ENCODE data around the gene EXPH5. TPM values are rescaled to one million over a fixed set of nuclear protein-coding genes. Genes with fewer than 3 reads are reported as not detected.

EXPH5 gene
- total and polyA plus RNA-seq, 2 donors (not counting 3 experiments of a cell fraction or from before 2014, with no cell fraction given): 0.03 to 0.09 TPM

- ChIA-PET POLR2A (no interaction called here), CTCF (interaction anchor here (0.8 kb wide), 1 partner anchor 36 kb away, joined by 3 read pairs; no protein-coding TSS in a partner anchor)
- H3K9ac ChIP-seq (replicated peaks; ENCODE audit: extremely low read depth, insufficient read depth, low read length): no peak overlapping the region
- H3K4me2 ChIP-seq (ENCODE audit: insufficient read depth, low read length): no peak overlapping the region
- H3K27ac ChIP-seq (ENCODE audit: insufficient read depth, low read depth, low read length): no peak overlapping the region
- no peak overlapping the region for H3K4me3 ChIP-seq (replicated peaks in 1 of 3; ENCODE audit: insufficient read depth in 1 of 3, low read depth in 1 of 3, low read length in 3 of 3)
- H2AFZ ChIP-seq (ENCODE audit: low read depth, low read length): no peak overlapping the region
- no peaks in the 10 kb centered on the region for H3K79me2 ChIP-seq (ENCODE audit: control insufficient read depth, insufficient read depth, low read length)
- H3K36me3 ChIP-seq (ENCODE audit: control insufficient read depth in 2 of 2, extremely low read depth in 1 of 2, insufficient read depth in 2 of 2, low read length in 2 of 2): no peaks in the 10 kb centered on the region
- no peaks in the 10 kb centered on the region for H4K20me1 ChIP-seq (replicated peaks; ENCODE audit: control insufficient read depth, extremely low read depth, insufficient read depth, low read length)
- TF ChIP-seq MAX (IDR thresholded peaks at IDR 0.05; ENCODE audit: insufficient read depth, insufficient read length): no peak
- no peak for TF ChIP-seq CTCF (IDR thresholded peaks at IDR 0.05; ENCODE audit: extremely low read depth in 1 of 2, insufficient read depth in 1 of 2, low read depth in 1 of 2, low read length in 2 of 2)
- no peak for TF ChIP-seq GATA2 (IDR thresholded peaks at IDR 0.05; ENCODE audit: insufficient read depth, insufficient read length, low read depth, low read length)
- TF ChIP-seq POLR2AphosphoS5 (IDR thresholded peaks at IDR 0.05; ENCODE audit: insufficient read depth, low read depth, low read length): no peak
- TF ChIP-seq POLR2A (IDR thresholded peaks at IDR 0.05; ENCODE audit: low read depth, low read length): no peak
- TF ChIP-seq JUN (IDR thresholded peaks at IDR 0.05; ENCODE audit: borderline replicate concordance, insufficient read depth, insufficient read length, low read depth): no peak
- TF ChIP-seq FOS (IDR thresholded peaks at IDR 0.05; ENCODE audit: borderline replicate concordance, insufficient read depth, low read length): no peak
- no peak for TF ChIP-seq MYC (IDR thresholded peaks at IDR 0.05; ENCODE audit: low read depth, low read length)
- no peak for TF ChIP-seq EZH2 (IDR thresholded peaks at IDR 0.05; ENCODE audit: borderline replicate concordance, low read depth, low read length, severe bottlenecking)
- no peaks in the 10 kb centered on the region for H3K4me1 ChIP-seq (ENCODE audit: control insufficient read depth, extremely low read depth, insufficient read depth, low read length)
- intact Hi-C loops (cut with micrococcal nuclease): no loop called here
- FAIRE-seq (no peak), DNase-seq (ENCODE audit: low read depth, low spot score) (no peak)
- no TSS peak for BruUV-seq (replicated peaks)
- H3K9me1 ChIP-seq (replicated peaks; ENCODE audit: control insufficient read depth, extremely low read depth, insufficient read depth, low read length): no peaks in the 10 kb centered on the region
- H3K27me3 ChIP-seq (ENCODE audit: control insufficient read depth in 2 of 2, insufficient read depth in 2 of 2, low read length in 2 of 2): peaks cover 7 to 11% of the 10 kb centered on the region in 2 experiments
- dilution Hi-C loops (cut with MboI; ENCODE audit: extremely low pct_ligation_motif_present, low sequenced_read_pairs): no loop called here
- H3K9me3 ChIP-seq (replicated peaks; ENCODE audit: control insufficient read depth, insufficient read depth, low read length): no peaks in the 10 kb centered on the region
These were observed 84.6 kb downstream of the EXPH5 start for GRCh38 chr11:108508653-108509593.
